Measurements from ENCODE around the gene EYA2.

EYA2 gene

DNA sequence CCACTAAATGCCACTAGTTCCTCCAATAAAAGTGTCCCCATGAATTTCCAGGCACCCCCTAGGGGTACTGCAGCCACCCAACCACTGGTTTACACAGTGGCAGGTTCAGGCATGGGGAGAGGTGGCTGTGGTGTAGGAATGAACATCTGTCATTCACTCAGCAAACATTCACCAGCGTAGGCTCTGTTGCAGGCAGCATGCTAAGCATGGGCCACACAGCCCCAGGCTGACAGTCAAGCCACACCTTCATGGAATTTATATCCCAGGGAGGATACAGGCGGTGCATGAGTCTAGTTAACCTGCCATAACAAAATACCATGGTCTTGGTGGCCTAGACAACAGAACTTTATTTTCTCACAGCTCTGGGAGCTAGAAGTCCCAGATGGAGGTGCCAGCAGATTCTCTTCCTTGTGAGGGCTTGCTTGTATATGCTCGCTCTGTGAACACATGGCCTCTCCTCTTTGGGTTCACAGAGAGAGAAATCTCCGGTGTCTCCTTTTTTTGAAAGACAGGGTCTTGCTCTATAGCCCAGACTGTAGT, 135.7 kb downstream of the EYA2 start:
- no peak for ATAC-seq
- Mint-ChIP-seq H3K9me3 (no peaks in the 10 kb centered on the region), H3K27ac (no peak overlapping the region), H3K4me3 (no peak overlapping the region), H3K4me1 (no peaks in the 10 kb centered on the region), H3K36me3 (no peaks in the 10 kb centered on the region)
- DNase-seq (ENCODE audit: low spot score in 2 of 2): no peak

- no peaks in the 10 kb centered on the region for H3K9me3 Mint-ChIP-seq
- ATAC-seq: no peak
These were observed 136.4 kb downstream of the EYA2 start for GRCh38 chr20:47031004-47031403.

DNA sequence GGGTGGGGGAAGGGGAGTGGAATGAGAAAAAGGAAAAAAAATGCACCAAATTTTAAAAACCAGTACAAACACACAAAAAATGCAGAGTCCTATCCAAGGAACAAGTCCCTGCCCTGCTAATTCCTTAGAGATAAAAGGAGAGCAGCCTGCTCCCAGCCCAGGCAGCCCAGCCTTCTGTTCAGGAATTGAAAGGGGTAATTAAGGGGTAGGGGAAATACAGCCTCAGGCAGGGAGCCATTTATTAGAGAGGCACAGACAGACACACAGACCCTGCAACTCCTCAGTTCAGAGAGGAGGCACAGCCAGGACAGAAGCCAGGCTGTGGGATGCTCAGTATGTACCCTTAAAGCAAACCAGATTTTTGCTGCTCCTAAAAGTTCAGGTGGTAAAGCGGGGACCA, 137.2 kb downstream of the EYA2 start:
- no peaks in the 10 kb centered on the region for H3K4me1 Mint-ChIP-seq
- H3K27ac Mint-ChIP-seq: no peak overlapping the region
- H3K9me3 Mint-ChIP-seq: no peaks in the 10 kb centered on the region
- no peak for ATAC-seq
- H3K4me3 Mint-ChIP-seq: no peak overlapping the region
- DNase-seq (ENCODE audit: low spot score in 2 of 2): no peak
- H3K36me3 Mint-ChIP-seq: no peaks in the 10 kb centered on the region

More at GRCh38 chr20:47031004-47031403, 136.4 kb downstream of the EYA2 start:
- Mint-ChIP-seq H3K27ac (no peak overlapping the region), H3K36me3 (no peaks in the 10 kb centered on the region), H3K4me3 (no peak overlapping the region), H3K4me1 (no peaks in the 10 kb centered on the region)
- no peak for DNase-seq (ENCODE audit: low spot score in 2 of 2)

GRCh38 chr20:47032933-47033578, 138.4 kb downstream of the EYA2 start:
- Mint-ChIP-seq H3K36me3 (no peaks in the 10 kb centered on the region), H3K4me3 (no peak overlapping the region), H3K4me1 (no peaks in the 10 kb centered on the region), H3K27ac (no peak overlapping the region), H3K9me3 (no peaks in the 10 kb centered on the region)
- DNase-seq (ENCODE audit: low spot score in 2 of 2) (no peak), ATAC-seq (no peak)

DNA sequence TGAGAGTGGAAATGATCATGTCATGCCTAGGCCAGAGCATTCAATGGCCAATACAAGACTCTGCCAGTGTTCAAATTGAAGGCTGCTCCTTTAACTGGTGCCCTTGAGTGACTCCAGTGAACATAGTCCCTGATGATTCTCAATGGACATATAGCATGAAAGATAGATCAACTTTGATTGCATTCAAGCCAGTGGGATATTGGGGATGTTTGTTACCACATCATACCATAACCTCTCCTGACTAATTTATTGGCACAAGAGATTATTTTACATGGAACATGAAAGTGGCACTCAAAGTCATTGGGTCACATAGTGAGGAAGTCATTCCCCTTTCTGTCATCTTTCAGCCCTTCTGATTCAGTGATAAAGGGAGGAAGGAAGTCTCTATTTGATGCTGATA, 139.0 kb downstream of the EYA2 start:
- DNase-seq (ENCODE audit: low spot score in 2 of 2) (no peak), ATAC-seq (no peak)
- H3K27ac Mint-ChIP-seq: no peak overlapping the region
- no peaks in the 10 kb centered on the region for H3K36me3 Mint-ChIP-seq
- no peak overlapping the region for H3K4me3 Mint-ChIP-seq
- no peaks in the 10 kb centered on the region for H3K4me1 Mint-ChIP-seq
- H3K9me3 Mint-ChIP-seq: no peaks in the 10 kb centered on the region

DNA sequence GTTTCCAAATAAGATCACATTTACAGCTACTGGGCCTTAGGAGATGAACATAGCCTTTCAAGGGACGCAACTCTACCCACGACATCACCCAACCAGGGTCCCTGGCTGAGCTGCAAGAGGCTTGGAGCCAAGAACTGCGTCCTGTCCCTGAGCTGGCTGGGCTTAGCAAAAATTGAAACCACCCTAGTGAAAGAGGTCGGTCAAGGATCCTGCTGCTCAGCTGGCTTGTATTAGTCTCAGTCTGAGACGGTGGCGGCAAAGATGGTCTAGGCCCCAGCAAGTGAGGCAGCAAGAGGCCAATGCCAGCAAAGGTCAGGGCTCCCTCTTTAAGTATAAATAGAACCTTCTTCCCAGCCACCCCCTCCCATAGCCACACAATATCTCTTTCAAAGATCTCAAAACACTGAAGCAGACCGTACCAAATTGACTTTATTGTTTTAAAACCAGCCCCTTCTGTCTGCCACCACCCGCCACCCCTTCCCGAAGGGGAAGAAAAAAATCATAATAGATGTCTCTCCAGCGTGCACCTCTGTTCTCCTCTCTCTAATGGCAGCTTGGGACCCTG, 140.5 kb downstream of the EYA2 start:
- Mint-ChIP-seq H3K36me3 (no peaks in the 10 kb centered on the region), H3K4me3 (no peak overlapping the region), H3K4me1 (no peaks in the 10 kb centered on the region), H3K9me3 (no peaks in the 10 kb centered on the region), H3K27ac (no peak overlapping the region)
- no peak for DNase-seq (ENCODE audit: low spot score in 2 of 2)
- ATAC-seq: no peak

DNA sequence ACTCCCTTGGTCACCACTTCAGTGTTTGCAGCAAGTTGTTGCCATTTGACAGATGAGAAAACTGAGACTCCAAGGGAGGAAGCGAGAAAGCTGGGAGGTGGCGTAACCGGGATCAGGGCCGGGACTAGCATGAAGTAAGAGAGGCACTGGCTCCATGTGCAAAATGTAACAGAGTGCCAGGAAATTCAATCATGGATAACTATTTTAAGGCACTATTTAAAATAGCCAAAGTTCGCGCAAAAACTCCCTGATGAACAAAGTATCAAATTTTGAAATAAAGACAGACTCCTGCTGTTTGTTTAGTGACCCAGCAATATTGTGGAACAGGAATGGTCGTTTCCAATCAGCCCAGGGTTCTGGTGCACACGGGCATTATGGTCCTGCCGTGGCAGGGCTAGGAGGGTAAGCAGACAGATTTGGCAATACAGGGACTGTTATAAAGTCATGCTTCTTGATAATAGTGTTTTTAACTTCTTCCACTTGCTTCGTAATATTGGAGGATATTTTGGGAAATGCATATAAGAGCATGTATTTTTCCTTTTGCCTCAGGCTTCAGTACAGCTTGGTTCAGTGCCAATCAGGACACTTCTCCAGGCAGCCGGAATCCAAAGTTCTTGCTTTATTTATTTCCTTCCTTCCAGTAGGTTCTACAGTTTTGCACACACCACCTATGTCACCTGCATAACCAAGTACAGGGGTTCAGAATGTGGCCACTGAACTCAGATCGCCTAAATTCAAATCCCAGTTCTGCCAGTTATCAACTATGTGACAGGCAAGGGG, 141.6 kb downstream of the EYA2 start:
- ATAC-seq: no peak
- no peak for DNase-seq (ENCODE audit: low spot score in 2 of 2)
- Mint-ChIP-seq H3K36me3 (no peaks in the 10 kb centered on the region), H3K27ac (no peak overlapping the region), H3K4me3 (no peak overlapping the region), H3K9me3 (no peaks in the 10 kb centered on the region), H3K4me1 (no peaks in the 10 kb centered on the region)

- Mint-ChIP-seq H3K9me3 (no peaks in the 10 kb centered on the region), H3K27ac (no peak overlapping the region), H3K36me3 (no peaks in the 10 kb centered on the region), H3K4me1 (no peaks in the 10 kb centered on the region), H3K4me3 (no peak overlapping the region)
- ATAC-seq (no peak), DNase-seq (ENCODE audit: low spot score in 2 of 2) (no peak)
These were observed 144.2 kb downstream of the EYA2 start for GRCh38 chr20:47038566-47039560.

DNA sequence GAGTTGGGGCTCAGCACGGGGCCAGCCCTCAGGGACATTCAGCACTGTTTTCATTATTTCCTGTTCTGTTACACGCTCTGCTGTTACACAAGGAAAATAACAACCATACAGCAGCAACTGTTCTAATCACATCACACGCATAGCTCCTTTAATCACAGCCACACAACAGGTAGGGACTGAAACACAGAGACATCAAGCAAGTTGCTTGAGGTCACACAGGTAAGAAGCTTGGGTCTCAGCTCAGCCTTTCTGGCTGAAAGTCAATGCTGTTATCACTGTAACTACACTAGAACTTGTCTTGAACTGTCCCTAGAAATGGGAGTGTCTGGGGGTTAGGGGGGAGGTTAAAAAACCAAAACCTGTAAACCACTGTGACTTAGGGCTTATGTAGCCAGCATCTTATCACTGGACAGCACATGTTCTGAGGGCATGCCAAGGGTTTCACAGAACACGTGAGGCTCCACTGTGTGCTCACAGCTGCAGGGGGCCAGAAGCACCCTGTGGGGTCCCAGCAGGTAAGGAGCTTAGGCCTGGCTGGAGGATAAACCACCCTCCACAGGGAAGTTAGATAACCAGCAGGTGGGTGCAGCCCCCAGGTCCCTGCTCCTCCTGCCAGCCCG, 146.0 kb downstream of the EYA2 start:
- no peak for DNase-seq (ENCODE audit: low spot score in 2 of 2)
- H3K9me3 Mint-ChIP-seq: no peaks in the 10 kb centered on the region
- no peak overlapping the region for H3K4me3 Mint-ChIP-seq
- H3K4me1 Mint-ChIP-seq: no peaks in the 10 kb centered on the region
- no peak for ATAC-seq
- H3K27ac Mint-ChIP-seq: no peak overlapping the region
- no peaks in the 10 kb centered on the region for H3K36me3 Mint-ChIP-seq

- Mint-ChIP-seq H3K27ac (no peak overlapping the region), H3K4me1 (no peaks in the 10 kb centered on the region), H3K36me3 (no peaks in the 10 kb centered on the region), H3K4me3 (no peak overlapping the region), H3K9me3 (no peaks in the 10 kb centered on the region)
- no peak for DNase-seq (ENCODE audit: low spot score in 2 of 2)
- ATAC-seq: no peak
These were observed 146.8 kb downstream of the EYA2 start for GRCh38 chr20:47041396-47041899.

- ATAC-seq (no peak), DNase-seq (ENCODE audit: low spot score in 2 of 2) (no peak)
- Mint-ChIP-seq H3K36me3 (no peaks in the 10 kb centered on the region), H3K4me1 (no peaks in the 10 kb centered on the region), H3K9me3 (no peaks in the 10 kb centered on the region), H3K4me3 (no peak overlapping the region), H3K27ac (no peak overlapping the region)
These were observed 147.8 kb downstream of the EYA2 start for GRCh38 chr20:47042464-47042863.

DNA sequence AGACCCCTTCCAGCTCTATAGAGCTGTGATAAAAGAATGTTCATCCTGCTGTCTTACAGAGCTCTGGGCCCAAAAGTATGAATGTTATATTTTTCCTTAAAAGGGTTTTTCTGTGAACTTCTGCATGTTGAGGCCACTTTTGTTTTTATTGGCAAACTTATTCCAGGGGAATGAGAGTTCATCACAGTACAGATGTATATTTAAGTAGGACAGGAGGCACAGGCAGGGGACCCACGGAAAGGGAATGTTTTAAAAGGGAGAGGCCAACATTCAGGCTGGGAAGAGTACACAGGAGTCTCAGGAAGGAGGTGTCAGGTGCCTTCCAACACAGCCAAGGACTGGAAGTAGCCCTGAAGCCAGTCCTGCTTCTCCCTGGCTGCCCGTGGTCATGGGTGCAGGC, 148.4 kb downstream of the EYA2 start:
- Mint-ChIP-seq H3K9me3 (no peaks in the 10 kb centered on the region), H3K4me1 (no peaks in the 10 kb centered on the region), H3K36me3 (no peaks in the 10 kb centered on the region), H3K4me3 (no peak overlapping the region), H3K27ac (no peak overlapping the region)
- ATAC-seq (no peak), DNase-seq (ENCODE audit: low spot score in 2 of 2) (no peak)

DNA sequence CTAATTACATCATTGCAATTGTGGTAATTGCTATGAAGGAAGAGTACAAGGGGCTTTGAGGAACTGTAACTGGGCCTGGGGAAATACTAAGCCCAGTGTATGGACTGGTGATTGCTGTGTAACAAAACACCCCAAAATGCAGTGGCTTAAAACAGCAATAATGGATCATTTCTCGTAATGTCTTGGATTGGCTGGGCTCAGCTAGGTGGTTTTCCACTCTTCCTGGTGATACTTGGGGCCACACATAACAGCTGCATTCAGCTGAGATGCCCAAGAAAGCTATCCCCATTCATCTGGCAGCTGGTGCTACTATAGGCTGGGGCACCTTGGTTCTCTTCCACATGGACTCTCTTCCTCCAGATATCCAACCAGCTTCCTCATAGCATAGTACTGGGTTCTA, 150.3 kb downstream of the EYA2 start:
- ATAC-seq (no peak), DNase-seq (ENCODE audit: low spot score in 2 of 2) (no peak)
- Mint-ChIP-seq H3K27ac (no peak overlapping the region), H3K4me3 (no peak overlapping the region), H3K4me1 (no peaks in the 10 kb centered on the region), H3K36me3 (no peaks in the 10 kb centered on the region), H3K9me3 (no peaks in the 10 kb centered on the region)

DNA sequence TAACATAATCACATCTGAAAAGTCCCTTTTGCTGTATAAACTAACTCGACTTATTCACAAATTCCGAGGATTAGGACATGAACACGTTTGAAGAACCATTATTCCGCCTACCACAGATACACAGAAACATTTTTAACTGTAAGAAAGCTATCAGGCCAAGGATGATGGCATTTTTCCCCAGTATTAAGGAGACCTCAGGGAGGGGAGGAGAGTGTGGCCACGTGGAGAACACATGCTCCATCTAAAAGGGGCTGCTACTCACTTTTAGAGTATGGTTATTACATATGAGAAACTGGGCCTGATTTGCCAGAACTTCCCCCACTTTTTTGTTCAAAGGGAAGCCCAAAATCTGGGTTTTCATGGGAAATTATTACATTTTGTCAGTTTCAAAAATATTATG, 153.4 kb downstream of the EYA2 start:
- no peaks in the 10 kb centered on the region for H3K4me1 Mint-ChIP-seq

More for the DNA sequence above, 153.4 kb downstream of the EYA2 start:
- no peaks in the 10 kb centered on the region for H3K9me3 Mint-ChIP-seq
- H3K27ac Mint-ChIP-seq: no peak overlapping the region
- ATAC-seq (no peak), DNase-seq (ENCODE audit: low spot score in 2 of 2) (no peak)
- H3K36me3 Mint-ChIP-seq: no peaks in the 10 kb centered on the region
- H3K4me3 Mint-ChIP-seq: no peak overlapping the region
